Smooth muscle cell (in vitro differentiated cells): Measurements from ENCODE around the gene GPC4. TPM values are rescaled to one million over a fixed set of nuclear protein-coding genes. Genes with fewer than 3 reads are reported as not detected.

ENCODE experiments used
- DNase-seq: peaks from one replicate; lab custom pipeline; 2025; ENCODE audit not compliant: unreplicated experiment; lab: John Stamatoyannopoulos, UW
- H2AFZ ChIP-seq: fragments of 200-600 bp; sonication (generic); 2 replicates; pipeline ENCODE4 v1.6.0; 2016; ENCODE audit warnings: antibody characterized with exemption, low read depth, mild to moderate bottlenecking
- H3F3A ChIP-seq: fragments of 200-600 bp; sonication (generic); 2 replicates; pipeline ENCODE4 v1.6.0; 2017; ENCODE audit warnings: antibody characterized with exemption, low read depth
- H3K27ac ChIP-seq: fragments of 200-600 bp; sonication (generic); 2 replicates; pipeline ENCODE4 v1.5.1; 2016; ENCODE audit warnings: low read depth, mild to moderate bottlenecking
- H3K27me3 ChIP-seq: fragments of 200-600 bp; sonication (generic); 2 replicates; pipeline ENCODE4 v1.6.1; 2016; ENCODE audit warnings: low read depth, mild to moderate bottlenecking
- H3K36me3 ChIP-seq: fragments of 200-600 bp; sonication (generic); 2 replicates; pipeline ENCODE4 v1.5.1; 2016; ENCODE audit warnings: low read depth
- H3K4me1 ChIP-seq: fragments of 200-600 bp; sonication (generic); 2 replicates; pipeline ENCODE4 v1.5.1; 2016; ENCODE audit warnings: low read depth
- H3K4me2 ChIP-seq: fragments of 200-600 bp; sonication (generic); 2 replicates; pipeline ENCODE4 v1.6.0; 2016; ENCODE audit warnings: mild to moderate bottlenecking
- H3K4me3 ChIP-seq: fragments of 200-600 bp; sonication (generic); 2 replicates; pipeline ENCODE4 v1.5.1; 2016; ENCODE audit warnings: mild to moderate bottlenecking
- H3K79me2 ChIP-seq: fragments of 200-600 bp; sonication (generic); 2 replicates; pipeline ENCODE4 v1.6.0; 2016; ENCODE audit warnings: low read depth, mild to moderate bottlenecking
- H3K9ac ChIP-seq: fragments of 200-600 bp; sonication (generic); 2 replicates; pipeline ENCODE4 v1.6.0; 2016; ENCODE audit warnings: low read depth
- H3K9me3 ChIP-seq: fragments of 200-600 bp; sonication (generic); replicated peaks from 2 replicates; pipeline ENCODE4 v1.5.1; 2016; ENCODE audit warnings: low read depth
- H4K20me1 ChIP-seq: fragments of 200-600 bp; sonication (generic); 2 replicates; pipeline ENCODE4 v1.6.0; 2016; ENCODE audit warnings: low read depth
- whole genome bisulfite sequencing: methylation state at CpG from one replicate; pipeline ENCODE4 v1.1.7; 2016; ENCODE audit warnings: low lambda C conversion rate; 5-methylcytosine and 5-hydroxymethylcytosine counted together
- polyA plus RNA-seq: library from polyadenylated mRNA; unstranded; fragments of >200 nt; fragmentation: Nextera tagmentation; extraction: Ambion mirVana; gene quantifications from 2 replicates; pipeline ENCODE4 v1.2.1, GENCODE V29; 2016
- total RNA-seq: library from RNA; depleted of rRNA; stranded (reverse); fragments of >200 nt; gene quantifications from 2 replicates; pipeline ENCODE4 v1.2.3, GENCODE V29; 2014
- TF ChIP-seq, protein P1 (sequence below): fragments of 200-600 bp; sonication (generic); IDR thresholded peaks from 2 replicates; pipeline ENCODE4 v1.5.1; 2017; ENCODE audit warnings: borderline replicate concordance, mild to moderate bottlenecking, antibody characterized with exemption; ENCODE audit not compliant: insufficient read depth, poor library complexity, severe bottlenecking

GPC4 gene
- total and polyA plus RNA-seq, 2 experiments from 2014 or later = 36.4 to 36.7 TPM

GRCh38 chrX:133402042-133402453 is 13.2 kb downstream of the GPC4 start:
- no peak overlapping the region for H3K9ac ChIP-seq
- no peak for DNase-seq
- no peaks in the 10 kb centered on the region for H3K4me1 ChIP-seq
- H4K20me1 ChIP-seq = peaks cover 24% of the 10 kb centered on the region
- peak overlapping the region; percentile 36 for H3K4me2 ChIP-seq
- TF ChIP-seq, protein P1, sequence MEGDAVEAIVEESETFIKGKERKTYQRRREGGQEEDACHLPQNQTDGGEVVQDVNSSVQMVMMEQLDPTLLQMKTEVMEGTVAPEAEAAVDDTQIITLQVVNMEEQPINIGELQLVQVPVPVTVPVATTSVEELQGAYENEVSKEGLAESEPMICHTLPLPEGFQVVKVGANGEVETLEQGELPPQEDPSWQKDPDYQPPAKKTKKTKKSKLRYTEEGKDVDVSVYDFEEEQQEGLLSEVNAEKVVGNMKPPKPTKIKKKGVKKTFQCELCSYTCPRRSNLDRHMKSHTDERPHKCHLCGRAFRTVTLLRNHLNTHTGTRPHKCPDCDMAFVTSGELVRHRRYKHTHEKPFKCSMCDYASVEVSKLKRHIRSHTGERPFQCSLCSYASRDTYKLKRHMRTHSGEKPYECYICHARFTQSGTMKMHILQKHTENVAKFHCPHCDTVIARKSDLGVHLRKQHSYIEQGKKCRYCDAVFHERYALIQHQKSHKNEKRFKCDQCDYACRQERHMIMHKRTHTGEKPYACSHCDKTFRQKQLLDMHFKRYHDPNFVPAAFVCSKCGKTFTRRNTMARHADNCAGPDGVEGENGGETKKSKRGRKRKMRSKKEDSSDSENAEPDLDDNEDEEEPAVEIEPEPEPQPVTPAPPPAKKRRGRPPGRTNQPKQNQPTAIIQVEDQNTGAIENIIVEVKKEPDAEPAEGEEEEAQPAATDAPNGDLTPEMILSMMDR = no peak
- no peak overlapping the region for H2AFZ ChIP-seq
- peaks cover 7% of the 10 kb centered on the region for H3K79me2 ChIP-seq
- H3K27ac ChIP-seq = peak overlapping the region; percentile 44
- no peaks in the 10 kb centered on the region for H3K9me3 ChIP-seq
- WGBS = 28% methylated on average over 2 of the region's 2 CpGs
- H3K4me3 ChIP-seq = no peak overlapping the region
- H3F3A ChIP-seq = no peaks in the 10 kb centered on the region
- no peaks in the 10 kb centered on the region for H3K36me3 ChIP-seq
- H3K27me3 ChIP-seq = no peaks in the 10 kb centered on the region

- no peak overlapping the region for H3K27ac ChIP-seq
- no peak overlapping the region for H3K9ac ChIP-seq
- TF ChIP-seq, protein P1 = no peak
- no peaks in the 10 kb centered on the region for H3F3A ChIP-seq
- no peak overlapping the region for H3K4me2 ChIP-seq
- H3K27me3 ChIP-seq = no peaks in the 10 kb centered on the region
- H3K79me2 ChIP-seq = peaks cover 7% of the 10 kb centered on the region
- no peak overlapping the region for H2AFZ ChIP-seq
- H3K4me1 ChIP-seq = no peaks in the 10 kb centered on the region
- no peaks in the 10 kb centered on the region for H3K9me3 ChIP-seq
- 33% methylated on average over 1 of the region's 1 CpG for WGBS
- peaks cover 24% of the 10 kb centered on the region for H4K20me1 ChIP-seq
- no peak overlapping the region for H3K4me3 ChIP-seq
- no peak for DNase-seq
- no peaks in the 10 kb centered on the region for H3K36me3 ChIP-seq
These were observed 13.8 kb downstream of the GPC4 start for GRCh38 chrX:133401536-133401935.

- Histone ChIP-seq H3K4me2 (no peak overlapping the region), H3K79me2 (peaks cover 7% of the 10 kb centered on the region), H3K27ac (no peak overlapping the region), H3K4me1 (no peaks in the 10 kb centered on the region), H2AFZ (no peak overlapping the region), H3K4me3 (no peak overlapping the region), H3K36me3 (no peaks in the 10 kb centered on the region), H3K27me3 (no peaks in the 10 kb centered on the region), H4K20me1 (peaks cover 36% of the 10 kb centered on the region), H3F3A (no peaks in the 10 kb centered on the region), H3K9ac (no peak overlapping the region), H3K9me3 (no peaks in the 10 kb centered on the region)
- DNase-seq = no peak
- WGBS = 88% methylated on average over 3 of the region's 3 CpGs
- TF ChIP-seq, protein P1 = no peak
These were observed 15.9 kb downstream of the GPC4 start for GRCh38 chrX:133399411-133399810.

DNA sequence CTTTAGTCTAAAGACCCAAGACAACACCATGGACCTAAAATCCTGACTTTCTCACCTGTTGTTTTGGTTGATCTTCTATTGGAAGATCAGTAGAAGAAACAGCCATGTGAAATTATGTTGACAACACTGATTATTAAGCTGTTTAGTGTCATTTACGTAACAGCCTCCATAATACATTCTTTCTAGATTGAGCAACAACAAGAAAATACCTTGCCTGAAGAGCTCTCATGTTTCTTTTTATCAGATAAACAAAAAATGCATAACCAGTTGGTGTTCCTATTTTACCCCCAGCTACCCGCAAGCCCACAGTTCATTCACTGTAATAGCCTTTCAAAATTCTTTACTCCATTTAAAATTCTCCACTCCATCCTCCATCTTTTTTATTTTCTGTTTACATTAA is 20.5 kb downstream of the GPC4 start:
- Histone ChIP-seq H3K9me3 (no peaks in the 10 kb centered on the region), H3K4me1 (peaks cover 10% of the 10 kb centered on the region), H3K4me2 (no peak overlapping the region), H3K4me3 (no peak overlapping the region), H3K27me3 (no peaks in the 10 kb centered on the region), H4K20me1 (peaks cover 59% of the 10 kb centered on the region), H3K27ac (no peak overlapping the region), H3K9ac (no peak overlapping the region), H3K79me2 (peaks cover 7% of the 10 kb centered on the region), H3F3A (no peaks in the 10 kb centered on the region), H3K36me3 (no peaks in the 10 kb centered on the region), H2AFZ (no peak overlapping the region)
- DNase-seq = no peak
- 86% methylated on average over 2 of the region's 2 CpGs for WGBS
- TF ChIP-seq, protein P1 = no peak
